Left ventricle myocardium superior (tissue), 1 donor: ENCODE measurements around the gene PAPOLA. TPM values are rescaled to one million over a fixed set of nuclear protein-coding genes. Genes with fewer than 3 reads are reported as not detected.

ENCODE experiments used
- ATAC-seq: fragments of 200-7000 bp; cut with Tn5 transposase; one replicate; pipeline ENCODE4 v1.9.1; 2020; ENCODE audit warnings: mild to moderate bottlenecking, moderate library complexity
- DNase-seq: peaks from one replicate; pipeline ENCODE4 v3.0.0-alpha.2; 2020
- intact Hi-C: fragments of 100-400 bp; cut with micrococcal nuclease; formaldehyde crosslinking; loops from one replicate; pipeline ENCODE4 v1.11.0; 2022
- total RNA-seq: library from RNA; stranded (reverse); fragmentation: NEBNext Ultra II Directional; extraction: Animal tissue kit (Norgen Biotek cat#: 25700); gene quantifications from one replicate; pipeline ENCODE4 v1.2.1, GENCODE V29; 2021
- donor health status: DM: no; HTN: yes; CAD: no; lungs with severe emphysema.

The PAPOLA gene
- total RNA-seq, 1 donor from 2014 or later: 166 TPM

- intact Hi-C loops: no loop called here
- no peak for ATAC-seq
These were observed 36.2 kb downstream of the PAPOLA start for GRCh38 chr14:96538097-96538989.

DNA sequence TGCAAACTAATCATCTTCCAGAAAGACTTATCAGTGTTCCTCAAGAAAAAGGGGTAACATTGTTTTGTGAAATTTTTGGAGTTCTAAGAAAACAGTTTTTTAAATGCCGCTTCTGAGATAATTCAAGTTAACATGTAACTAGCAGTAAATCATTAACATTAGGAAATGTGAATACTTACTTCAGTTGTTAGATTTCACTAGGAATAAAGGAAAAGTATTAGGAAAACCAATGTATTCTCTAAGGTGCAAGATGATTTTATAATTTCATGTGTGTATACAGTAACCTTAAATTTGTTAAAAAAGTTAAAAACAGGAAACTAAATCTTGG, 36.8 kb downstream of the PAPOLA start:
- intact Hi-C loops: no loop called here
- DNase-seq (no peak), ATAC-seq (no peak)

More at GRCh38 chr14:96538097-96538989, 36.2 kb downstream of the PAPOLA start:
- DNase-seq: no peak

- ATAC-seq: no peak
- intact Hi-C loops: no loop called here
- no peak for DNase-seq
These were observed 52.2 kb downstream of the PAPOLA start for GRCh38 chr14:96554315-96554910.

- DNase-seq: no peak
- ATAC-seq: no peak
- intact Hi-C loops: no loop called here
These were observed 57.4 kb downstream of the PAPOLA start for GRCh38 chr14:96559571-96559970.

DNA sequence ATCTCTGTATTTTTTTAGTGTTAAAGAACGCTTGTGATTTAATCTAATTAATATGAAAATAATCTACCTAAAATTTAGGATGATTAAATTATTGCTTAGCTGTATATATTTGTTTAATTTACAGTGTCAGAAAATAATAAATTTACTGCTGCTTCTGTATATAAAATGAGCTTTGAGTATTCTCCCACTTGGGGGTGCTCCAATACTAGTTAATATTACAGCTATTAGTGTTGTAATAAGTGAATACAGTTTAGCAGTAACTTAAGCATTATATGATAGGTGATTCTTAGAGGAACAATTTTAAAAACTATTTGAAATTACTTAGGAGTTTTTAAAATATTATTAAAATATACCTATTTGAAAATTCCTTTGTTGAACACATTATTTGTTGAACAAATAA, 62.2 kb downstream of the PAPOLA start:
- no peak for DNase-seq
- intact Hi-C loops: no loop called here
- ATAC-seq: no peak

DNA sequence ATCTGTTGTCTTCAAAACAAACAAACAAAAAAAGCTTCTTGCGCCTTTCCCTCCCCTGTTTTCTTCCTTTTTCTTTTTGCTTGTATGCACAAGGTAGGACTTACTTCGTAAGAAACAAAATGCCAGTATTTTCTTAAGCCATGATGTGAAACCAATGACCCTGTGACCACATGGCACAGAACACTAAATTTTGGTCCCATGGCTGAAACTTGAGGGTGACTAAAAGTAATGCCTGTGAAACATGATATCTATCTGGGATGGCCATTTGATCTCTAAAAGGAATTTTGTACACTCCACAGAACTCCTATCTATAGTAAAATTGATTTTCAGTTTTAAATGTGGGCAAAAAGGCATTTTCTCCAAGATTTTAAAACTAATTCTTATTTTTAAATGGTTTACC, 63.6 kb downstream of the PAPOLA start:
- DNase-seq (no peak), ATAC-seq (no peak)
- intact Hi-C loops: no loop called here

DNA sequence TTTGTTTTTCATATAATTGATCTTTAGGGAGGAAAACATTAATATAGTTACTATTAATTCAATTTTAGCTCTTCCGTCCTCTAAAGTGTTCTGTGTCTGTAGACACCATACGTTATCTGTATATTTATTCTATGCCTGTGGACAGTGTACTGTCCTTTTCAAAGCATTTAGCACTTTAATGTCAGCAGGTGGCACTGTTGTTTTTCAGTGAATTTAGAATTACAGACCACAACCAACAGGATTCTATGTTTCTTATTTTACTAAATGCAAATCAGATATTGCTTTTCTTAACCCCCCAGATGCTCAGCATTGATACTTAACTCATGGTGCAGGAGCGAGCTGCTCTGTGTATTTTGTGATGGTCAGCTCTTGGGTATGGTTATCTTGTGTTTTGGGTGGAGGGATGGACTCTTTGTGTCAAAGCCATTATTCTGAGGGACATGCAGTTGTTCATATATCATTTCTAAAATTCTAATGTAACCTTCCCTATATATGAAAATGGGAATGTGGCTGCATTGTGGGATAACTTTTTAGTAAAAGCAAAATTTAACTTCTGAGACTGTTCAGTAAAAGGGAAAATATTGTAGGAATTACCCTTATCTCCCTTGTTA, 65.2 kb downstream of the PAPOLA start:
- ATAC-seq: peak; percentile 35
- DNase-seq: no peak
- intact Hi-C loops: no loop called here

GRCh38 chr14:96568621-96569020, 66.4 kb downstream of the PAPOLA start:
- DNase-seq: no peak
- intact Hi-C loops: no loop called here
- no peak for ATAC-seq

DNA sequence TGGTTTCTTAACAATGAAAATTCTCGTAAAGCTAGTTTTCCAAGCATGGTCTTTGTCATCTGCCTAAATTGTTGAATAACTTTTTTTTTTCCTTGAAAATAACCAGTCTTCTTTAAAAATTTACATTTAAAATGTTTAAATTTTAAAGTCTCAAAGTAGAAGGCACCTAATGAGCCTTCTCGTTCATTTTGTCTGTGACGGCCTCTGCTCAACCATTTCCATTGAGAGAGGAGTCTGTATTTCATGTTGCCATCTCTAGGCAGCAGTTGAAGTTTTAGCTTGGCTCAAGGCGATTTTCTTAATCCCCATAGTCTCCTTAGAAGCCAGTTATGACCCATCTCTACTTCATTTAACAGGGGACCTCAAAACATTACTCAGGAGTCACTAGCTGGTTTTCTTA, 69.1 kb downstream of the PAPOLA start:
- ATAC-seq (no peak), DNase-seq (no peak)
- intact Hi-C loops: no loop called here

- intact Hi-C loops: no loop called here
- ATAC-seq: no peak
- DNase-seq: no peak
These were observed 71.4 kb downstream of the PAPOLA start for GRCh38 chr14:96573473-96574100.

- no peak for ATAC-seq
- intact Hi-C loops: no loop called here
- DNase-seq: no peak
These were observed 72.0 kb downstream of the PAPOLA start for GRCh38 chr14:96574171-96574632.

- ATAC-seq (peak; percentile 46), DNase-seq (no peak)
- intact Hi-C loops: no loop called here
These were observed 72.8 kb downstream of the PAPOLA start for GRCh38 chr14:96574633-96575632.

- intact Hi-C loops: no loop called here
- no peak for ATAC-seq
- DNase-seq: no peak
These were observed 74.2 kb downstream of the PAPOLA start for GRCh38 chr14:96576359-96576758.

DNA sequence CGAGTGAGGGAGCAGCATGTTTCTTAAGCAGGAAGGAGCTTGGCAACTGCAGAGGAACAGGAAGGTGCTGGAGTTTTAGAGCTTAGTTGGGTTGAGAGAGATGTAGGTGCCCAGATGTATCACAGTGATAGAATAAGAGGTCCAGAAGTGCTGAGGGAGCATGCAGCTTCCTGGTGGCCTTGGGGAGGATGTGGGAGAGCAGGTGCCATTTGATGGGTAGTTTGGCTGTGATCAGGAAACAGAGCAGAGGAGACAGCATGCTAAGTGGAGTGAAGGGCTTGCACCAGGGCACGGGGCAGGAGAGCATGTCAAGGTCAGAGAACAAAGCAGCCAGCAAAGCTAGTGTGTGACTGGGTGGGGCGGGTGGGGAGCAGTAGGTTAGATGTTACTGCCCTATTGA, 74.8 kb downstream of the PAPOLA start:
- ATAC-seq (peak; percentile 58), DNase-seq (no peak)
- intact Hi-C loops: no loop called here

GRCh38 chr14:96578619-96579018, 76.4 kb downstream of the PAPOLA start:
- no peak for ATAC-seq
- DNase-seq: no peak
- intact Hi-C loops: no loop called here

- DNase-seq (no peak), ATAC-seq (no peak)
- intact Hi-C loops: no loop called here
These were observed 77.2 kb downstream of the PAPOLA start for GRCh38 chr14:96579358-96579757.

DNA sequence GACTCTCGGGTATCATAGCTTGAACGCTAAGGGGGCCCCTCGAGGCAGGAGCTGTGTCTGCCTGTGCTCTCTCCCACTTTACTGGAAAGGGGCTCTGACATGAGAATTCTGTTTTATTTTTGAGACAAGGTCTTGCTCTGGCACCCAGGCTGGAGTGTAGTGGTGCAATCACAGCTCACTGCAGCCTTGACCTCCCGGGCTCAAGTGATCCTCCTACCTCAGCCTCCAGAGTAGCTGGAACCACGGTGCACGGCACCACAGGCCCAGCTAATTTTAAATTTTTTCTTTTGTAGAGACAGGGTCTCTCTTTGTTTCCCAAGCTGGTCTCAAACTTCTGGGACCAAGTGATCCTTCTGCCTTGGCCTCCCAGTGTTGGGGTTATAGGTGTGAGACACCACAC, 77.7 kb downstream of the PAPOLA start:
- no peak for DNase-seq
- intact Hi-C loops: no loop called here
- no peak for ATAC-seq

DNA sequence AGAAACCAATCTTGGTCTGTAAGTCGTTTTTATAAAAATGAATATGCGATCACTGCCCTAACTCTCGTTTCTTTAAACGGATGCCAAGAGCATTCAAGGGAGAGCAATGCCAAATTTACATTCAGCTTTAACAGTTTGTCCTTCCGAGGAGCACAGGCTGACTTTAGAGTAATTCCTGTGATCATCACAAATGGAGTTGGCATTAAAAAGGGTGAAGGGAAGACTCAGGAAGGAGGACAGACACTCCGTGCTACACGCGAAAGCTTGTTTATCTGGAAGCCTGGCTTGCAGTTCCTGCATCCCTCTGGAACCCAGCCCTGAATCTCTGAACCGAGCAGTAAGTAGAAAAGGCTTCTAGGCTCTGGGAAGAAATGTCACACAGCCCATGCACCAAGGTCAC, 78.4 kb downstream of the PAPOLA start:
- intact Hi-C loops: no loop called here
- DNase-seq: no peak
- no peak for ATAC-seq

- intact Hi-C loops: no loop called here
- DNase-seq (no peak), ATAC-seq (no peak)
These were observed 78.8 kb downstream of the PAPOLA start for GRCh38 chr14:96581026-96581425.
